GM18858 (cell line): ENCODE results near the gene DNASE2B.

Source experiments
- ATAC-seq: cut with Tn5 transposase; IDR thresholded peaks from one replicate; pipeline ENCODE4 v1.9.1; 2021; ENCODE audit not compliant: unreplicated experiment

DNASE2B gene

GRCh38 chr1:84450910-84451309 lies 52.6 kb downstream of the DNASE2B start:
- ATAC-seq: no peak

DNA sequence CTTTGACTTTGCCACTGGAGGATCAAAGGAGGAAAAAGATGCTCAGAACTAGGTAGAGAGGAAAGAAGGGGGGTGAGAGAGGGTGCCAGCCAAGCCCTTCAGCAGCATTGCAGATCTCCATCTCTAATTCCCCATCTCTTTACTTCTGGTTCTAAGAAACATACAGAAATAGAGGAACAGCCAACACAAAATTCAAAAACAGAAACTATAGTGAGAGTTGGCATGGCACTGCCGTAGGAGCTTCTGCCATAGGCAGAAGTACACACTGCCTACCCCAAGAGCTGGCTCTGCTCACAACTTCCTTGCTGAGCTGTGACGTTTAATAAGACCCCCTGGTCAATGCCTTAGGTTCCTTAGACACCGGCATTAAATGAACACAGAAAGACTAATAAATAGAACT lies 54.2 kb downstream of the DNASE2B start:
- ATAC-seq: no peak

DNA sequence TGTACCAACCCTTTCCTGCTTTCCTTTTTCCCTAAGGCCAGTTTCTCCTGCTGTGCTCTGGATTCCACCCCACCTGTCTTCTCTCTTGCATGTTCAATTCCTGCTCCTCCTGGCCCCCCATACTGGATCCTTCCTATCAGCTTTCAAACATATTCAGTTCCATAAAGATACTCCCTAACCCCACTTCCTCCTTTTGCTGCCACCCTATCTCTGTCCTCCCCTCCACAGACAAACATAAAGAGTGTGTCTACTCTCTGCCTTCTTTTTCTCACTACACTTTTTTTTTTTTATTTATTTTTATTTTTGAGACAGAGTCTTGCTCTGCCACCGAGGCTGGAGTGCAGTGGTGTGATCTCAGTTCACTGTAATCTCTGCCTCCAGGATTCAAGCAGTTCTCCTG lies 63.8 kb downstream of the DNASE2B start:
- no peak for ATAC-seq
